ENCODE measurements around the gene COL12A1. TPM values are rescaled to one million over a fixed set of nuclear protein-coding genes. Genes with fewer than 3 reads are reported as not detected.

COL12A1 gene
- total RNA-seq, 1 donor from 2014 or later: 44.3 TPM

DNA sequence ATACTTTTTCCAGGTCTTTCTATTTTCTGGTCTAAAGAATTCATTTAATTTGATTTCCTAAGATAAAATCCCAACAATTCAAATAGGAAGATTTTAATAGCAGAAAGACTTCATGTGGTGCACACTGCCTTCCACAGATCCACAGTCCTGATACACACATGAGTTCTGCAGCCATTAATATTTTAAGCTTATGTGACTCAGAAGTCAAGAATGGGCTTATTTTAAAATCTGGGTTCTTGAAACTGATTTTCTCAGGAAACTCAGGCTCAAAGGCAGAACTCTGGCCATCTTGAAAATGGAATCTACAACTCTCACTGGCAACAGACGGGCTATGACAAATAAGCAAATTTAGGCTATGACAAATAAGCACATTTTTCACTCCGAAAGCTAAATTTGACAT is 88.2 kb downstream of the COL12A1 start:
- no peaks in the 10 kb centered on the region for H3K9me3 ChIP-seq
- DNase-seq (no peak), ATAC-seq (no peak)
- H3K27ac ChIP-seq: no peak overlapping the region
- TF ChIP-seq, protein P1, sequence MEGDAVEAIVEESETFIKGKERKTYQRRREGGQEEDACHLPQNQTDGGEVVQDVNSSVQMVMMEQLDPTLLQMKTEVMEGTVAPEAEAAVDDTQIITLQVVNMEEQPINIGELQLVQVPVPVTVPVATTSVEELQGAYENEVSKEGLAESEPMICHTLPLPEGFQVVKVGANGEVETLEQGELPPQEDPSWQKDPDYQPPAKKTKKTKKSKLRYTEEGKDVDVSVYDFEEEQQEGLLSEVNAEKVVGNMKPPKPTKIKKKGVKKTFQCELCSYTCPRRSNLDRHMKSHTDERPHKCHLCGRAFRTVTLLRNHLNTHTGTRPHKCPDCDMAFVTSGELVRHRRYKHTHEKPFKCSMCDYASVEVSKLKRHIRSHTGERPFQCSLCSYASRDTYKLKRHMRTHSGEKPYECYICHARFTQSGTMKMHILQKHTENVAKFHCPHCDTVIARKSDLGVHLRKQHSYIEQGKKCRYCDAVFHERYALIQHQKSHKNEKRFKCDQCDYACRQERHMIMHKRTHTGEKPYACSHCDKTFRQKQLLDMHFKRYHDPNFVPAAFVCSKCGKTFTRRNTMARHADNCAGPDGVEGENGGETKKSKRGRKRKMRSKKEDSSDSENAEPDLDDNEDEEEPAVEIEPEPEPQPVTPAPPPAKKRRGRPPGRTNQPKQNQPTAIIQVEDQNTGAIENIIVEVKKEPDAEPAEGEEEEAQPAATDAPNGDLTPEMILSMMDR (IDR thresholded peaks at IDR 0.05): no peak
- H3K36me3 ChIP-seq: no peaks in the 10 kb centered on the region
- H3K27me3 ChIP-seq: no peaks in the 10 kb centered on the region
- intact Hi-C loops (cut with DNase I): no loop called here
- H3K4me1 ChIP-seq: no peaks in the 10 kb centered on the region
- H3K4me3 ChIP-seq: no peak overlapping the region

DNA sequence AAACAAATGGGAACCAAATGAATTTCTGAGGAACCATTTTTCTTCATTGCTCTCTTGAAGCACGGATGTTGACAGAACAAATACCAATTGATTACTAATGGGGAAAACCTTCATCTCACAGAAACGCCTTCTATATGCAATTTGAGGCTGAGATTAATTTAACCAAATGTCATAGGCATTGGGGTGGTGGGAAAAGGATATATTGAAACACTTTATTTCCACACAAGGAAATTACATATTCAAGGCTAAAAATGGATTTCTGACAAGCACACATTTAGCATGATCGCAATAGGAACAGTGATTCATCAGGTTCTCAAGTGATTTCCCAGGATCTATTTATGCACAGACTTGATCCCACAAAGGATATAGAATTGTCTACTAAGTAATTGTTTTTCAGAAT is 88.9 kb downstream of the COL12A1 start:
- H3K27me3 ChIP-seq: no peaks in the 10 kb centered on the region
- DNase-seq (no peak), ATAC-seq (no peak)
- no peaks in the 10 kb centered on the region for H3K36me3 ChIP-seq
- H3K27ac ChIP-seq: no peak overlapping the region
- intact Hi-C loops (cut with DNase I): no loop called here
- no peaks in the 10 kb centered on the region for H3K9me3 ChIP-seq
- no peaks in the 10 kb centered on the region for H3K4me1 ChIP-seq
- no peak overlapping the region for H3K4me3 ChIP-seq
- TF ChIP-seq, protein P1 (IDR thresholded peaks at IDR 0.05): no peak

DNA sequence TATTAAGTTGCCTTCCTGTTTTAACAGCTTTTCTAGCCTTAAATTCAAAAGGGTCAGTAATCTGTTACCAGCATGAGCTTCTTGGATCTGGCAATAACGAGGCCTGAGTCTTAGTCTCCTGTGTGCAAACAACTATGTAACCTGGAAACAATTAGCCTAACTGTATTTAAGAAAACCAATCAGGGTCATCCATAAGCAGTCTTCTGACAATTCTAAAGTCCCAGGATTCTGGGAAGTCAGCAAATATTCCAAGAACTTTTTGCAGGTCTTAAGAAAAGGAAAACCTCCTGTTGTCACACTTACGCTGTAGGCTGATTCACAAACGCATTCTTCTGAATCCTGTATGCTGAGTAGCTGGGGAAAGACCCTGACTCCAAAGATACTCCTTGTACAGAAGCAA is 90.4 kb downstream of the COL12A1 start:
- TF ChIP-seq, protein P1 (IDR thresholded peaks at IDR 0.05): no peak
- H3K27ac ChIP-seq: no peak overlapping the region
- intact Hi-C loops (cut with DNase I): no loop called here
- H3K9me3 ChIP-seq: no peaks in the 10 kb centered on the region
- H3K4me3 ChIP-seq: no peak overlapping the region
- ATAC-seq (no peak), DNase-seq (no peak)
- H3K27me3 ChIP-seq: no peaks in the 10 kb centered on the region
- H3K36me3 ChIP-seq: no peaks in the 10 kb centered on the region
- no peaks in the 10 kb centered on the region for H3K4me1 ChIP-seq

DNA sequence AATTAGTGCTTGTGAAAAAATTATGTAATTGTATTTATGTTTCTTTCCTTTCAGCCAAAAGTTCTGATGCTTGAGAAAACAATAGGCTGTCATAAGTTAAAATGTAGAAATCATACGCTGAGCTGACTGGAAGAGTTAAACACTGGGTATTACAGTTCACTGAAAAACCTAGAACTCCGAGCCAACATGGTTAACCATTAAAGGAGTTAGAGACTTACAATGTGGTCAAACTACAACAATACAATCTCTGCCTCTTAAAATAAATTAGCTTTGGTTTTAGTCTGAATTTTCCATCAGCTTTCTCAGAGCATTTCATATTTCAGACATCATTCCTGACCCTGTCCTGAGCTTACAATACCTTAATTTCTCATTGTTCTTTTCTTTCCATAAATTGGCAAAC is 91.0 kb downstream of the COL12A1 start:
- no peak overlapping the region for H3K4me3 ChIP-seq
- intact Hi-C loops (cut with DNase I): no loop called here
- H3K4me1 ChIP-seq: no peaks in the 10 kb centered on the region
- no peaks in the 10 kb centered on the region for H3K27me3 ChIP-seq
- no peaks in the 10 kb centered on the region for H3K9me3 ChIP-seq
- no peaks in the 10 kb centered on the region for H3K36me3 ChIP-seq
- ATAC-seq (no peak), DNase-seq (no peak)
- TF ChIP-seq, protein P1 (IDR thresholded peaks at IDR 0.05): no peak
- H3K27ac ChIP-seq: no peak overlapping the region

DNA sequence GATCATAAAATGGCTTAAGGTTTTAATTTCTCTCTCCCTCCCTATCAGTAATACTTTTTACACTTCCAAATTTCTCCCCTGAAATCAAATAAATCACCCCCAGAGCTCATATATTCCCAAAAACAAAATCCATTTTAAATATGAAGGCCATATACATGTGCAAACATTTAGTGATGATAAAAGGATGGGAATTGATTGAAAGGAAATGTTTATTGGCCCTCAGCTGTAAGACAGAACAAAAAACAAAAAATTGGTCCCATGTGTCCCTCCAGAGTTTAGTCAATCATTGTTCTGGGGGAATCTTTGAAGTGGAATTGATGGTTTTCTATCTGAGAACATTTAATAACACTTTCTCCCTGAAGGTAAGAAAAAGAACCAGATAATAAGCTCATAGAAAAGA is 91.7 kb downstream of the COL12A1 start:
- Histone ChIP-seq H3K9me3 (no peaks in the 10 kb centered on the region), H3K27me3 (no peaks in the 10 kb centered on the region), H3K4me3 (no peak overlapping the region), H3K36me3 (no peaks in the 10 kb centered on the region), H3K27ac (no peak overlapping the region), H3K4me1 (no peaks in the 10 kb centered on the region)
- TF ChIP-seq, protein P1 (IDR thresholded peaks at IDR 0.05): no peak
- intact Hi-C loops (cut with DNase I): no loop called here
- no peak for DNase-seq
- no peak for ATAC-seq

DNA sequence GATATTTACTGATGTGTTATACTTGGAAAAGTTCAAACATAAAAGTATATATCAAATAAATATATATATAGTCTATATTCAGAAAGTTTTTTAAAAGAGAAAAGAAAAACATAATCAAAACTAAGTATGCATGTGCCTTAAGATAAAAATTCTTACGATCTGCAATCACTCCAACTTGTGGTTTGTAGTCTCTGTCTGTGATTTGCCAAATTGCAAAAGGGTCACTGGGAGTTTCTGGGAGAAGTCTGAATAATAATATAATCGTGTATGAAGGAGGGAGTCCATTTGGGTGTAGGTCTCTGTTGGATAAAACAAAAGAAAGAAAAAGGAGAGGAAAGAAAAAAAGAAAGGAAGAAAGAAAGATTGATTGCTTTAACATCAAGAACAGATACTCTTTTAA is 92.4 kb downstream of the COL12A1 start:
- DNase-seq: no peak
- Histone ChIP-seq H3K27ac (no peak overlapping the region), H3K4me1 (no peaks in the 10 kb centered on the region), H3K27me3 (no peaks in the 10 kb centered on the region), H3K36me3 (no peaks in the 10 kb centered on the region), H3K9me3 (no peaks in the 10 kb centered on the region), H3K4me3 (no peak overlapping the region)
- TF ChIP-seq, protein P1 (IDR thresholded peaks at IDR 0.05): no peak
- intact Hi-C loops (cut with DNase I): no loop called here
- no peak for ATAC-seq
